Mucosa of rectum (tissue), 2 donors: ENCODE results near the gene CDYL.

Source experiments
- H3K27ac ChIP-seq, 2 donors: one replicate each; pipeline ENCODE4 v1.7.0; 2013; ENCODE audit warnings: inconsistent platforms in 2 of 2, low read depth in 2 of 2, low read length in 2 of 2
- H3K27me3 ChIP-seq, 2 donors: one replicate each; pipeline ENCODE4 v1.7.0; 2013; ENCODE audit warnings: low read length in 2 of 2; ENCODE audit not compliant: control insufficient read depth in 2 of 2, insufficient read depth in 2 of 2
- H3K36me3 ChIP-seq, 2 donors: one replicate each; pipeline ENCODE4 v1.7.0; 2013; ENCODE audit warnings: low read length in 2 of 2; ENCODE audit not compliant: control insufficient read depth in 2 of 2, insufficient read depth in 2 of 2
- H3K4me1 ChIP-seq, 2 donors: one replicate each; pipeline ENCODE4 v1.7.0; 2013; ENCODE audit warnings: low read length in 2 of 2, mild to moderate bottlenecking in 1 of 2; ENCODE audit not compliant: control insufficient read depth in 2 of 2, insufficient read depth in 2 of 2
- H3K4me3 ChIP-seq, 2 donors: one replicate each; pipeline ENCODE4 v1.7.0; 2013; ENCODE audit warnings: low read length in 2 of 2
- H3K9ac ChIP-seq, 2 donors: one replicate each; pipeline ENCODE4 v1.7.0; 2013; ENCODE audit warnings: low read length in 2 of 2, low read depth in 1 of 2, mild to moderate bottlenecking in 1 of 2
- H3K9me3 ChIP-seq, 2 donors: one replicate each; pipeline ENCODE4 v1.7.0; 2013; ENCODE audit warnings: low read length in 2 of 2; ENCODE audit not compliant: control insufficient read depth in 2 of 2
- donor health status: healthy.
- donor health status: Normal muscosa, but diverticular disease.

Gene CDYL

DNA sequence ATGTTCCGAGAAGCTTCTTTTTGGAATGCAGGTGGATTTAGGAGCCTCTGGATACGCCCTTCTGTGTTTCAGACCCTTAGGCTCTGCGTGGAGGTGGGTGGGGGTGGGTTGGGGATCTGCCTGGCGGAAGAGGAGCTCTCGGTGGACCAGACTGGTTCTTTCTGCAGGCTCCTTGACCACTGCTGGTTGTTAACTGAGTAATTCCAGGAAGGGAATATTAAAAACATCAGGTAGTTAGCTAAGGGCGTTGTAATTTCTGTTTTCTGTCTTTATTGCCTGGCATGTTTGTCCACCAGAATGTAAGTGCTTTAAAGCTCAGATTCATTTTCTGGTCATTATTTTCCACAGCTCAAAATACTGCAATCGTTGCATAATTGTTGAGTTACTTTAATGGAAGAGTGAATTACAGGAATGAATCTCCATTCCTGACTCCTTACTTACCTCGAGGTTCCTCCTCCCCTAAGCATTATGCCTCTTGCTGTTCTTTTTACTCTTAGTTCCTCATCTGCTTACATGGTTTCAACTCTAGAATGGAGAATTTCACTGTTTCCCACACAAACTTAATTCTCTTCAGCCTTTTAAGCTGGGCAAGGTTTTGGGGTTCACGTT, 5.9 kb downstream of the CDYL start:
- peaks cover 26 to 54% of the 10 kb centered on the region in 2 donors for H3K4me1 ChIP-seq
- peak overlapping the region; percentile 17 to 28 for H3K4me3 ChIP-seq
- H3K9ac ChIP-seq = peak overlapping the region in 1 of 2 donors; percentile 47
- H3K9me3 ChIP-seq = no peaks in the 10 kb centered on the region
- no peaks in the 10 kb centered on the region for H3K27me3 ChIP-seq
- H3K27ac ChIP-seq = peak overlapping the region; percentile 49 to 81
- H3K36me3 ChIP-seq = no peaks in the 10 kb centered on the region

DNA sequence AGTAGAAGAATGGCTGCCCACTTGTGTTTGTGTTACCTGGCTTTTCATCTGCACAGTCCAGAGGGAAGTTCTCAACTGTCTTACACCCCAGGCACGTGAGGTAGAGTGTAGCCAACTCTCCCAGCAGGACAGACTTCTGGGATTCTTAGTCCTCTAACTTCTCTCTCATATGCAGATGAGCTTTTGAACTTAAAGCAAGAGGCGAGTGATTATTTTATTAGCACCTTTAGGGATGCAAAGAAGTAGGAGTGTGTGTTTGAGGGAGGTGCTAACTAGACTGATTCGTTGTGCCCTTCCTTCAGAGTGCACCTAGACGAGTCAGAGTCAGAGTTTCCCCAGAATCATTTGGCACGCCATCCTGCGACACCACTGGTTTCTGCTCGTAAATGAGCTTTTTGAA, 10.8 kb downstream of the CDYL start:
- Histone ChIP-seq H3K27me3 (no peaks in the 10 kb centered on the region), H3K9ac (no peak overlapping the region), H3K4me1 (peaks cover 13 to 27% of the 10 kb centered on the region in 2 donors), H3K36me3 (no peaks in the 10 kb centered on the region), H3K9me3 (no peaks in the 10 kb centered on the region), H3K27ac (no peak overlapping the region), H3K4me3 (no peak overlapping the region)

DNA sequence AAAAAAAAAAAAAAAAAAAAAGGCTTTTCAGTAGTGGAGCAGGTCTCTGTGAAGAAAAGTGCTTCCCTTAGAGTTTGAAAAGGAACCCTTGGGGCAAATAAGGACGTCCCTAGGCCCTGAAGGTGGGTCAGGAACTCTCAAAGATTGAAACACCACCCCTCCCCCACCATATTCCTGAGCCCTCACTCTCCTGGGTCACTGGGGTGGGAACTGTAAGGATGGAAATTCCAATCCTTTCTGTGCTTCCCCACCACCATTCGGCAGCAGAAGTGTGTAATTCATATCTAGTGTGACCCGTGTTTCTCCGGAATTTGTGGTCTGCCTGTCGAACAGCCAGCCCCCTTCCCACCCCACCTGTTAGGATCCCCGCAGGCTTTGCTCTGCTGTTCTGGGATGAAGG, 12.3 kb downstream of the CDYL start:
- Histone ChIP-seq H3K4me3 (no peak overlapping the region), H3K27me3 (no peaks in the 10 kb centered on the region), H3K9ac (no peak overlapping the region), H3K27ac (no peak overlapping the region), H3K36me3 (no peaks in the 10 kb centered on the region), H3K4me1 (peaks cover 7 to 16% of the 10 kb centered on the region in 2 donors), H3K9me3 (no peaks in the 10 kb centered on the region)

DNA sequence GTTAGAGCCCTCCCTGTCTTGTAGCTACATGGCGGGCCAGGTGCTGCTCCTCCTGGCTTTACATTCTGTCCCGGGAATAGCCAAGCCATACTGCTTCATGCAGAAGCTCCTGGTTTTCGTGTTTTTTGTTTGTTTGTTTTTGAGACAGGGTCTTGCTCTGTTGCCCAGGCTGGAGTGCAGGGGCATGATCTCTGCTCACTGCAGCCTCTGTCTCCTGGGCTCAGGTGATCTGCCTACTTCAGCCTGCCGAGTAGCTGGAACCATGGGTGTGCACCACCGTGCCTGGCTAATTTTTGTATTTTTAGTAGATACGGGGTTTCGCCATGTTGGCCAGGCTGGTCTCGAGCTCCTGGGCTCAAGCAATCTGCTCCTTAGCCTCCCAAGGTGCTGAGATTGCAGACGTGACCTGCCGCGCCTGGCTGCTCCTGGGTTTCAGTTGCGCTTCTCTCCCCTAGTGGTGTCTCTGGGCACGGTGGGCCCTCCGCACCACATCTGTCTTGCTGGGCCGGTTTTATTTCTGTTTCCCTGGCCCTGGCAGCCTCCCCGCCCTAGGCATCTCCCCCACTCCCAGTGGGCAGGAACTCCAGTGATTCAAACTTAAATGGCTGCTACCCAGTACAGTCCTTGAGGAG, 12.9 kb downstream of the CDYL start:
- Histone ChIP-seq H3K9ac (no peak overlapping the region), H3K9me3 (no peaks in the 10 kb centered on the region), H3K4me1 (peaks cover 7 to 19% of the 10 kb centered on the region in 2 donors), H3K36me3 (no peaks in the 10 kb centered on the region), H3K4me3 (no peak overlapping the region), H3K27ac (no peak overlapping the region), H3K27me3 (no peaks in the 10 kb centered on the region)

DNA sequence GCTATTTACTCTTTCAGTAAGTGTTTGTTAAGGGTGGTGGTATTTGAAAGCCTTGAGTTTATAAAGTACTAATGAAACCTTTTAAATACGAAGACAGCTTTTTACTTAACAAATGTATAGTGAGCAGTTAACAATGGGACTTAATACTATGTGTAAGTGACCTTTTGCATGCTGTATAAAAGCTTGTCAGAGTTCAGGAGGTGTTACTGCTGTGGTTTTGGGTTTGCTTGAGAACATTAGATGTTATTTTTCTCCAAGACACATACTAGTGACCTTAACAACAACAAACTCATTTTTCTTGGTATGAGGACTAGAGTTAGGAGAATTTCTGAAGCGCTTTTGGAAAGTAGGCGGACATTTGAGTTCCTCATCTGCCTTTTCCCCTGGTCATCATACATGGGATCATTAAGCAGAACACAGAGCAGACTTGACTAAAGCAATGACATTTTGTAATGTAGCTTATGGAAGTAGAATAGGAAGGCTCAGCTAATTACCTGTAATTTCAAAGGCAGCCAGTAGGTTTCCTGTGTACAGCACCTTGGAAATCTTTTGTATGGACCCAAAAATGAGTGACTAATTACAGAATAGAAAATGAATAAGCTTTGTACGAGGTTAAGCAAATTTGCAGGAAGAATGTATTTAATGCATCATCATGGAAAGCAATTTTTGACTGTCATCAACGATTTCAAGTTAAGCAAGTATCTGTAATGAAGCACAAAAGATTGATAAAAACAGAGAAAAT, 14.1 kb downstream of the CDYL start:
- Histone ChIP-seq H3K36me3 (no peaks in the 10 kb centered on the region), H3K4me1 (peaks cover 7 to 21% of the 10 kb centered on the region in 2 donors), H3K27ac (no peak overlapping the region), H3K9me3 (no peaks in the 10 kb centered on the region), H3K4me3 (no peak overlapping the region), H3K27me3 (no peaks in the 10 kb centered on the region), H3K9ac (no peak overlapping the region)

DNA sequence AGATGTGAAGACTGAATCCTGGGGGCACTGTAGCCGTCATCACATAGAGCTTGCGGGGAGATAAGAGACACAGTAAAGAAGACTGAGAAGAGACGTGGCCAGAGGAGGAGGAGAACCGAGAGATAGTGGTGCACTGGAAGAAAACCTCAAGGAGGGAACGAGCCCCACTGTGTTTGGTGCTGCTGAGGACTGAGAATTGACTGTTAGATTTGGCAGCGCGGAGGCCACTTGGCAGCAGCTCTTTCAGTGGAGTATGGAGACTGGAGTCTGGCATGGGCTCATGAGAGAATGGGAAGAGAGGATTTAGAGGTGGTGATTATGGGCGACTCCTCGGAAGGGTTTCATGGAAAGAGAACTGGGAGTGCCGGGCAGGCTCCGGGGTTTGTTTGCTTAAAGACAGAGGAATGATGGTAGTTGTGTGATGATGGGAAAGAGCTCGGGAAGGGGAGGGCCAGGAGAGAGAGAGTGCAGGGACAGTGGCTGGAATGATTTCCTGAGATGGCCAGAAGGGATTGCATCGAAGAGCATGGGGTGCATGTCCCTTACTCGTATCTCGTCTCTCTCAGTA, 18.0 kb downstream of the CDYL start:
- H3K9ac ChIP-seq = no peak overlapping the region
- peak overlapping the region in 1 of 2 donors; percentile 34 for H3K27ac ChIP-seq
- H3K27me3 ChIP-seq = no peaks in the 10 kb centered on the region
- H3K4me3 ChIP-seq = no peak overlapping the region
- H3K9me3 ChIP-seq = no peaks in the 10 kb centered on the region
- no peaks in the 10 kb centered on the region for H3K36me3 ChIP-seq
- peaks cover 0 to 7% of the 10 kb centered on the region in 2 donors for H3K4me1 ChIP-seq

DNA sequence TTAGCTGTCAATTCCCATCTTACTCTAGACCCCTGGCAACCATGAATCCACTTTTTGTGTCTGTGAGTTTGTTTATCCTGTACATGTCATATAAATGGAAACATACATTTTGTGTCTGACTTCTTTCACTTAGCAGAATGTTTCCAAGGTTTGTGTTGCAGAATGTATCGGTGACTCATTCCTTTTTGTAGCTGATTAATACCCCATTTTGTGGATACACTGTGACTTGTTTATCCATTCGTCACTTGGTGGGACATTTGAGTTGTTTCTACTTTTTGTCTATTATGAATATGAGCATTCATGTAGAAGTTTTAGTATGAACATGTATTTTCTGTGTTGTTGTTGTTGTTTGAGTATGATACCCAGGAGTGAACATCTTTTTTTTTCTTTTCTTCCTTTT, 21.4 kb downstream of the CDYL start:
- Histone ChIP-seq H3K36me3 (no peaks in the 10 kb centered on the region), H3K4me1 (peaks cover 4 to 14% of the 10 kb centered on the region in 2 donors), H3K27ac (no peak overlapping the region), H3K27me3 (no peaks in the 10 kb centered on the region), H3K9ac (no peak overlapping the region), H3K4me3 (no peak overlapping the region), H3K9me3 (no peaks in the 10 kb centered on the region)

DNA sequence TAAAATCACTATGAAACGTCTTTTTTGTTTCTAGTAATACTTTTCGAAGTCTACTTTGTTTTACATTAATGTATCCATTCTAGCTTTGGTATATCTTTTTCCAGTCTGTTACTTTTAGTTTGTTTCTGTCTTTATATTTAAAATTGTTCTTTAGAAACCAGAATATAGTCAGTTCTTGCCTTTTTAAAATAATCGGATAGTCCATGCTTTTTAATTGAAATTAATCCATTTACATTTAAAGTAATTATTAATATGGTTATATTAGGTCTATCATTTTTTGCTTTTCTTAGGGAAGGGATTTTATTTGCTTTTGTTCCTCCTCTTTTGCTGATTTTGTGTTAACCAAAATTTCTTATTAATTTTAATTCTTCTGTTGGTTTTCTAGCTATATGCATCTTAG, 23.7 kb downstream of the CDYL start:
- Histone ChIP-seq H3K4me1 (peaks cover 7 to 16% of the 10 kb centered on the region in 2 donors), H3K9ac (no peak overlapping the region), H3K4me3 (no peak overlapping the region), H3K36me3 (no peaks in the 10 kb centered on the region), H3K27ac (no peak overlapping the region), H3K9me3 (no peaks in the 10 kb centered on the region), H3K27me3 (no peaks in the 10 kb centered on the region)

DNA sequence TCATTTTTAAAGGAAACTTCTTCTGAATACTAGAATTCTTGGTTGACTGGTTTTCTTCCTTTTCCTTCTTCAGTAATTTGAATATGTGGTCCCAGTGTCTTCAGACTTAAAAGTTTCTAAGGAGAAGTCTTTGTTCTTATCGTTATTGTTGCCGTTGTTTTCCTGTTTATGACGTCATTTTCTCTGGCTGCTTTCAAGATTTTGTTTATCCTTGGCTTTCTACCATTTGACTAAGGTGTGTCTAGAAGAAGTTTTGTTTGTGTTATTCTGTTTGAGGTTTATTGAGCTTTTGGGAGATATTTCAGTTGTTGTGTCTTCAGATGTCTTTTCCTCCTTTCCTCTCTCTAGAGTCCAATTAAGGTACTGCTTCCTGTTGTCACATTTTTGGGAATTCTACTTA, 24.5 kb downstream of the CDYL start:
- H3K9me3 ChIP-seq = no peaks in the 10 kb centered on the region
- H3K27me3 ChIP-seq = no peaks in the 10 kb centered on the region
- H3K4me3 ChIP-seq = no peak overlapping the region
- peaks cover 7 to 16% of the 10 kb centered on the region in 2 donors for H3K4me1 ChIP-seq
- H3K9ac ChIP-seq = no peak overlapping the region
- no peaks in the 10 kb centered on the region for H3K36me3 ChIP-seq
- H3K27ac ChIP-seq = no peak overlapping the region

DNA sequence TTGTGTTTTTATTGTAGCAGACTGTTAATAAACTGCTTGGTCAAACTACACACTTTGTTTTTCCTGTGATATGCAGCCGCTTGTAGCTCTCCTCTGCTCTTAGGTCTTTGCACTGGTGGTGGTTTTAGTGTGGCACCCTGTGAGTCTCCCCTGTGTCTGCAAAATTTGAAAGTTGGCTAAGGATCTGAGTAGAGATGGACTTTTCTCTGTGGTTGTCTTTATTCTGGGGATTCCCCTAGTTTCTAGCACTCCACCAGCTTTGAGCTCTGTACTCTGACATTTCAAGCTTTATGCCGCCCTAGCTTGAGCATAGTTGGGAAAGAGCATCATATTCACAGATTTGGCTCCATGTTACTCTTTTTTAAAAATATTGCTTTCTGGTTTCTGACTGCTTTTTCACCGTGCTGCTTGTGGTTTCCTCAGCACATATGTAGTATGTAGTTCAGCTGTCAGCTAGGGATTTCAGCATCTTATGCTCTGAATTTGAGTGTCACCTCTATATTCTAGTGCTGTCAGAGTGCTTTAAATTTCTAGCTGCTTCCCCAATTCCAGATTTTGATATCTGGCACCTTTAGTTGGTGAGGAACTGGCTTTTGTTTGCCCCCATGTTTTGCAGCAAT, 25.4 kb downstream of the CDYL start:
- Histone ChIP-seq H3K4me1 (peaks cover 7 to 18% of the 10 kb centered on the region in 2 donors), H3K9ac (no peak overlapping the region), H3K27ac (no peak overlapping the region), H3K4me3 (no peak overlapping the region), H3K9me3 (no peaks in the 10 kb centered on the region), H3K27me3 (no peaks in the 10 kb centered on the region), H3K36me3 (no peaks in the 10 kb centered on the region)
